H9 (cell line): ENCODE results near the gene CDH4. TPM values are rescaled to one million over a fixed set of nuclear protein-coding genes. Genes with fewer than 3 reads are reported as not detected.

Experiments
- DNase-seq: peaks from one replicate; pipeline ENCODE4 v3.0.0-alpha.2; 2017
- H2AFZ ChIP-seq: one replicate; pipeline ENCODE4 v1.6.1; 2013; ENCODE audit warnings: mild to moderate bottlenecking, low read length, control low read depth, moderate library complexity
- H2AK5ac ChIP-seq: 2 replicates; pipeline ENCODE4 v1.6.1; 2013; ENCODE audit warnings: low read length, control low read depth, mixed read lengths; ENCODE audit not compliant: insufficient read length
- H2BK120ac ChIP-seq: one replicate; pipeline ENCODE4 v1.6.1; 2013; ENCODE audit warnings: low read depth, mild to moderate bottlenecking, low read length, control low read depth, inconsistent platforms; ENCODE audit not compliant: poor library complexity, severe bottlenecking
- H2BK12ac ChIP-seq: 2 replicates; pipeline ENCODE4 v1.6.1; 2013; ENCODE audit warnings: low read length, control low read depth, mixed read lengths, low read depth; ENCODE audit not compliant: insufficient read length
- H2BK15ac ChIP-seq: 2 replicates; pipeline ENCODE4 v1.6.1; 2013; ENCODE audit warnings: low read depth, low read length, control low read depth
- H2BK20ac ChIP-seq: one replicate; pipeline ENCODE4 v1.6.1; 2013; ENCODE audit warnings: low read depth, mild to moderate bottlenecking, low read length, control low read depth, inconsistent platforms; ENCODE audit not compliant: poor library complexity, severe bottlenecking
- H2BK5ac ChIP-seq: 2 replicates; pipeline ENCODE4 v1.6.1; 2013; ENCODE audit warnings: low read length, control low read depth, mixed read lengths; ENCODE audit not compliant: insufficient read length
- H3K14ac ChIP-seq: 2 replicates; pipeline ENCODE4 v1.6.1; 2013; ENCODE audit warnings: low read length, control low read depth; ENCODE audit not compliant: insufficient read depth
- H3K18ac ChIP-seq: 2 replicates; pipeline ENCODE4 v1.6.1; 2013; ENCODE audit warnings: low read depth, mild to moderate bottlenecking, mixed read lengths, low read length, control low read depth; ENCODE audit not compliant: insufficient read length
- H3K23ac ChIP-seq: 2 replicates; pipeline ENCODE4 v1.6.1; 2013; ENCODE audit warnings: low read length, control low read depth, mixed read lengths, low read depth; ENCODE audit not compliant: insufficient read length
- H3K23me2 ChIP-seq: 2 replicates; pipeline ENCODE4 v1.6.1; 2013; ENCODE audit warnings: low read depth, mild to moderate bottlenecking, mixed read lengths, low read length, control low read depth; ENCODE audit not compliant: insufficient read length, poor library complexity, severe bottlenecking
- H3K27ac ChIP-seq: 2 replicates; pipeline ENCODE4 v1.5.1; 2013; ENCODE audit warnings: low read length, control low read depth, mixed read lengths, low read depth; ENCODE audit not compliant: insufficient read length
- H3K27me3 ChIP-seq: 2 replicates; pipeline ENCODE4 v1.6.1; 2013; ENCODE audit warnings: low read length, control low read depth, inconsistent platforms; ENCODE audit not compliant: insufficient read depth
- H3K4ac ChIP-seq: 2 replicates; pipeline ENCODE4 v1.6.1; 2013; ENCODE audit warnings: low read depth, mild to moderate bottlenecking, control low read depth, inconsistent platforms, low read length, moderate library complexity
- H3K4me1 ChIP-seq: 2 replicates; pipeline ENCODE4 v1.6.1; 2013; ENCODE audit warnings: low read length, control low read depth, inconsistent platforms; ENCODE audit not compliant: insufficient read depth
- H3K4me2 ChIP-seq: 2 replicates; pipeline ENCODE4 v1.6.1; 2013; ENCODE audit warnings: low read length, control low read depth, mixed read lengths; ENCODE audit not compliant: insufficient read length, insufficient read depth
- H3K56ac ChIP-seq: 2 replicates; pipeline ENCODE4 v1.6.1; 2013; ENCODE audit warnings: low read depth, mild to moderate bottlenecking, mixed read lengths, low read length, control low read depth; ENCODE audit not compliant: insufficient read length
- H3K79me1 ChIP-seq: 2 replicates; pipeline ENCODE4 v1.6.1; 2013; ENCODE audit warnings: low read depth, mild to moderate bottlenecking, moderate library complexity, low read length, control low read depth, inconsistent platforms; ENCODE audit not compliant: insufficient read depth, poor library complexity, severe bottlenecking
- H3K79me2 ChIP-seq: 2 replicates; pipeline ENCODE4 v1.6.1; 2013; ENCODE audit warnings: low read length, control low read depth, inconsistent platforms; ENCODE audit not compliant: insufficient read depth
- H3K9ac ChIP-seq: 2 replicates; pipeline ENCODE4 v1.6.1; 2013; ENCODE audit warnings: low read length, control low read depth, mixed read lengths; ENCODE audit not compliant: insufficient read length; ENCODE audit errors: extremely low read depth
- H3K9me3 ChIP-seq: one replicate; pipeline ENCODE4 v1.6.1; 2013; ENCODE audit warnings: low read depth, low read length, inconsistent platforms; ENCODE audit not compliant: control insufficient read depth
- H3T11ph ChIP-seq: one replicate; pipeline ENCODE4 v1.6.1; 2013; ENCODE audit warnings: mild to moderate bottlenecking, low read length, control low read depth, inconsistent platforms
- H4K20me1 ChIP-seq: one replicate; pipeline ENCODE4 v1.6.1; 2013; ENCODE audit not compliant: control insufficient read depth, insufficient read length, insufficient read depth
- H4K5ac ChIP-seq: 2 replicates; pipeline ENCODE4 v1.6.1; 2013; ENCODE audit warnings: low read depth, mild to moderate bottlenecking, mixed read lengths, low read length, control low read depth; ENCODE audit not compliant: insufficient read length
- H4K8ac ChIP-seq: replicated peaks from 2 replicates; pipeline ENCODE4 v1.6.1; 2013; ENCODE audit warnings: low read length, control low read depth, mixed read lengths, low read depth; ENCODE audit not compliant: insufficient read length
- H4K91ac ChIP-seq: 2 replicates; pipeline ENCODE4 v1.6.1; 2013; ENCODE audit warnings: low read depth, mild to moderate bottlenecking, moderate library complexity, mixed read lengths, low read length, control low read depth; ENCODE audit not compliant: insufficient read length
- H3K27ac Mint-ChIP-seq, 3 experiments: 2 replicates in 2 of 3; 3 replicates in 1 of 3; pipeline ENCODE4 v1.8.0; 2020 to 2021; ENCODE audit warnings: mixed read lengths in 3 of 3, mild to moderate bottlenecking in 1 of 3, moderate library complexity in 1 of 3
- H3K27me3 Mint-ChIP-seq: 2 replicates; pipeline ENCODE4 v1.8.0; 2021; ENCODE audit warnings: low read depth, mild to moderate bottlenecking, moderate library complexity, mixed read lengths
- H3K36me3 Mint-ChIP-seq, 3 experiments: 2 replicates in 2 of 3; 3 replicates in 1 of 3; pipeline ENCODE4 v1.8.0; 2020 to 2021; ENCODE audit warnings: low read depth in 3 of 3, mixed read lengths in 3 of 3; ENCODE audit not compliant: insufficient read depth in 1 of 3
- H3K4me1 Mint-ChIP-seq, 2 experiments: 2 replicates each; pipeline ENCODE4 v1.8.0; 2020; ENCODE audit warnings: mixed read lengths in 2 of 2
- H3K4me3 Mint-ChIP-seq, 2 experiments: 2 replicates in 1 of 2; 3 replicates in 1 of 2; pipeline ENCODE4 v1.8.0; 2020 to 2021; ENCODE audit warnings: mild to moderate bottlenecking in 2 of 2, mixed read lengths in 2 of 2, moderate library complexity in 1 of 2
- H3K9me3 Mint-ChIP-seq, 2 experiments: 2 replicates in 1 of 2; 3 replicates in 1 of 2; pipeline ENCODE4 v1.8.0; 2020; ENCODE audit warnings: mild to moderate bottlenecking in 2 of 2, mixed read lengths in 2 of 2, moderate library complexity in 1 of 2
- WGBS: extraction: QIAGEN DNeasy Blood & Tissue Kit; methylation state at CpG from one replicate; pipeline ENCODE4 v1.1.7; 2013; ENCODE audit warnings: missing lambda C conversion rate, low lambda C conversion rate, mixed read lengths; ENCODE audit not compliant: insufficient read length; ENCODE audit errors: extremely low coverage; 5-methylcytosine and 5-hydroxymethylcytosine counted together
- total RNA-seq: library from RNA; stranded (reverse); gene quantifications from 2 replicates; pipeline ENCODE4 v1.2.1, GENCODE V29; 2021
- TF ChIP-seq, protein P1 (sequence below): fragments of 200-600 bp; sonication (generic); conservative IDR thresholded peaks from 3 replicates; pipeline ENCODE4 v1.8.0; 2021; ENCODE audit warnings: antibody characterized with exemption, mild to moderate bottlenecking

The CDH4 gene
- total RNA-seq, 1 experiment from 2014 or later = 3.0 TPM

DNA sequence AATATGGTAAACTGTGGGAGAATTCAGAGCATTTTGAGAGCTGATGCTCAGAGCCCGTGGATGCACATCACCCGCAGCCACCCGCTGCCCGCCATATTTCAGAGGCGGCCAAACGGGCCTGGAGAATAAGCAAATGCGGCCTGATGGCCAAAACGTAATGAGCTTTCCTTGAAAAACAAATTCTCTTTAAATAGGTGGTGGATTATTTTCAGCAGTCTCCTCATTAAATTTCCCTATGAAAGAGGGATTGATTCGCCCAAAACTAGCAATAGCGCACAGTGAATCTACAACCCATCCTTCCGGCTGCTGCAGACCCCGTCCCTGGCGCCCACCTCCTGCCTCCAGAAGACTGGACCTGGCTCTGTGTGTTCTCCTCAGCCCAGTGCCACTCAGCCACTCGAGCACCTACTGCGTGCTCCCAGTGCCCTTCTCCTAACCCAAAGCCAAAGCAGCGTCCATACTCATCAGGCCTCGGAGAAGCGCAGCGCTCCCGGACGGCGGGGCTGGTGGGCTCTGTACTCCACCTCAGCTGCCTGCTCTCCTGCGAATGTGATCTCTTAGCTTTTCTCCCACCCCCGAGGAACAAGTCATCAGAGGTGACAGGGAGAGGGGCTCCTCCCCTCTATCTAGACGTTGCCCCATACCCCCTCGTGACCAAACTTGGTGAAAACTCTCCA is 588.9 kb downstream of the CDH4 start:
- Mint-ChIP-seq H3K4me3 (no peak overlapping the region), H3K4me1 (peaks cover 0 to 8% of the 10 kb centered on the region in 2 experiments; a peak in 2 of 4 replicates), H3K27me3 (peaks cover 41% of the 10 kb centered on the region), H3K27ac (no peak overlapping the region), H3K36me3 (no peaks in the 10 kb centered on the region), H3K9me3 (no peaks in the 10 kb centered on the region; a peak in 1 of 5 replicates)
- no peak overlapping the region for H2AFZ ChIP-seq
- H4K5ac ChIP-seq = no peak overlapping the region
- H2BK5ac ChIP-seq = no peak overlapping the region
- H2BK120ac ChIP-seq = no peak overlapping the region
- H2AK5ac ChIP-seq = no peak overlapping the region
- H3K56ac ChIP-seq = no peak overlapping the region
- no peak for DNase-seq
- H3K4me2 ChIP-seq = no peak overlapping the region
- no peaks in the 10 kb centered on the region for H3K79me2 ChIP-seq
- H4K91ac ChIP-seq = no peak overlapping the region
- no CpG with 5 or more reads among the region's 26 CpGs for WGBS
- H3K23me2 ChIP-seq = no peaks in the 10 kb centered on the region
- no peak overlapping the region for H3K4ac ChIP-seq
- H3T11ph ChIP-seq = no peak overlapping the region
- TF ChIP-seq, protein P1, sequence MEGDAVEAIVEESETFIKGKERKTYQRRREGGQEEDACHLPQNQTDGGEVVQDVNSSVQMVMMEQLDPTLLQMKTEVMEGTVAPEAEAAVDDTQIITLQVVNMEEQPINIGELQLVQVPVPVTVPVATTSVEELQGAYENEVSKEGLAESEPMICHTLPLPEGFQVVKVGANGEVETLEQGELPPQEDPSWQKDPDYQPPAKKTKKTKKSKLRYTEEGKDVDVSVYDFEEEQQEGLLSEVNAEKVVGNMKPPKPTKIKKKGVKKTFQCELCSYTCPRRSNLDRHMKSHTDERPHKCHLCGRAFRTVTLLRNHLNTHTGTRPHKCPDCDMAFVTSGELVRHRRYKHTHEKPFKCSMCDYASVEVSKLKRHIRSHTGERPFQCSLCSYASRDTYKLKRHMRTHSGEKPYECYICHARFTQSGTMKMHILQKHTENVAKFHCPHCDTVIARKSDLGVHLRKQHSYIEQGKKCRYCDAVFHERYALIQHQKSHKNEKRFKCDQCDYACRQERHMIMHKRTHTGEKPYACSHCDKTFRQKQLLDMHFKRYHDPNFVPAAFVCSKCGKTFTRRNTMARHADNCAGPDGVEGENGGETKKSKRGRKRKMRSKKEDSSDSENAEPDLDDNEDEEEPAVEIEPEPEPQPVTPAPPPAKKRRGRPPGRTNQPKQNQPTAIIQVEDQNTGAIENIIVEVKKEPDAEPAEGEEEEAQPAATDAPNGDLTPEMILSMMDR = no peak
- H2BK12ac ChIP-seq = no peak overlapping the region
- no peaks in the 10 kb centered on the region for H4K20me1 ChIP-seq
- no peak overlapping the region for H2BK15ac ChIP-seq
- H3K27me3 ChIP-seq = no peaks in the 10 kb centered on the region; the same call in 1 of the 2 replicates
- no peaks in the 10 kb centered on the region for H3K79me1 ChIP-seq
- no peak overlapping the region for H3K9ac ChIP-seq
- no peak overlapping the region for H3K23ac ChIP-seq
- H3K18ac ChIP-seq = no peak overlapping the region
- no peak overlapping the region for H4K8ac ChIP-seq
- H3K9me3 ChIP-seq = no peaks in the 10 kb centered on the region
- no peak overlapping the region for H2BK20ac ChIP-seq
- no peaks in the 10 kb centered on the region for H3K4me1 ChIP-seq
- H3K27ac ChIP-seq = no peak overlapping the region
- no peak overlapping the region; the same call in 1 of the 2 replicates for H3K14ac ChIP-seq
